PC-3 (cell line): ENCODE results near the gene SLC15A5. TPM values are rescaled to one million over a fixed set of nuclear protein-coding genes. Genes with fewer than 3 reads are reported as not detected.

Source experiments
- ATAC-seq: fragments of 200-7000 bp; cut with Tn5 transposase; 2 replicates; pipeline ENCODE4 v1.9.1; 2020; ENCODE audit warnings: mild to moderate bottlenecking, moderate library complexity
- BruUV-seq: library from RNA; stranded (reverse); fragments of 400-500 nt; replicated peaks from 2 replicates; lab custom pipeline; 2021; lab: Mats Ljungman, UMichigan
- CTCF ChIA-PET: fragments of 300-600 bp; sonication (Branson Sonifier 250); formaldehyde crosslinking; loops from one replicate; lab custom pipeline; 2022; ENCODE audit warnings: antibody characterized with exemption; lab: Charles Lee
- POLR2A ChIA-PET: fragments of 300-600 bp; sonication (Branson Sonifier 250); formaldehyde crosslinking; loops from one replicate; lab custom pipeline; 2022; ENCODE audit warnings: antibody characterized with exemption; ENCODE audit not compliant: unreplicated experiment; lab: Charles Lee
- DNase-seq: peaks from one replicate; pipeline ENCODE4 v3.0.0-alpha.2; 2015
- H2AFZ ChIP-seq: fragments of 300-600 bp; sonication (generic); 2 replicates; pipeline ENCODE4 v1.6.0; 2016; ENCODE audit warnings: antibody characterized with exemption, low read length
- H3F3A ChIP-seq: fragments of 300-600 bp; sonication (generic); one replicate; pipeline ENCODE4 v1.6.0; 2017; ENCODE audit warnings: antibody characterized with exemption, low read length, control low read depth, mild to moderate bottlenecking; ENCODE audit not compliant: unreplicated experiment
- H3K27ac ChIP-seq: fragments of 300-600 bp; sonication (generic); 2 replicates; pipeline ENCODE4 v1.5.1; 2016; ENCODE audit warnings: mild to moderate bottlenecking, low read length
- H3K27me3 ChIP-seq: fragments of 300-600 bp; sonication (generic); 2 replicates; pipeline ENCODE4 v1.6.1; 2016; ENCODE audit warnings: low read length, mixed read lengths
- H3K36me3 ChIP-seq: fragments of 300-600 bp; sonication (generic); 2 replicates; pipeline ENCODE4 v1.6.1; 2016; ENCODE audit warnings: low read depth, mixed run types, low read length, mixed read lengths
- H3K4me1 ChIP-seq: fragments of 300-600 bp; sonication (generic); 2 replicates; pipeline ENCODE4 v1.5.1; 2016; ENCODE audit warnings: low read length; ENCODE audit not compliant: insufficient read depth
- H3K4me2 ChIP-seq: fragments of 300-600 bp; sonication (generic); 2 replicates; pipeline ENCODE4 v1.6.0; 2016; ENCODE audit warnings: low read length
- H3K4me3 ChIP-seq: fragments of 300-600 bp; sonication (generic); 2 replicates; pipeline ENCODE4 v1.5.1; 2016; ENCODE audit warnings: mild to moderate bottlenecking, low read length, mixed read lengths
- H3K79me2 ChIP-seq: fragments of 300-600 bp; sonication (generic); 2 replicates; pipeline ENCODE4 v1.6.1; 2017; ENCODE audit warnings: low read length, mixed read lengths
- H3K9ac ChIP-seq: fragments of 300-600 bp; sonication (generic); 2 replicates; pipeline ENCODE4 v1.6.0; 2016; ENCODE audit warnings: mild to moderate bottlenecking, low read length
- H3K9me2 ChIP-seq: fragments of 300-600 bp; sonication (generic); replicated peaks from 2 replicates; pipeline ENCODE4 v1.6.1; 2016; ENCODE audit warnings: mixed run types, low read length, mixed read lengths
- H3K9me3 ChIP-seq: fragments of 300-600 bp; sonication (generic); 2 replicates; pipeline ENCODE4 v1.6.1; 2016; ENCODE audit warnings: low read length, mixed read lengths
- H4K20me1 ChIP-seq: fragments of 300-600 bp; sonication (generic); 2 replicates; pipeline ENCODE4 v1.6.1; 2016; ENCODE audit warnings: low read length, mixed read lengths
- CTCF ChIP-seq: fragments of 300-600 bp; sonication (generic); conservative IDR thresholded peaks from 2 replicates; pipeline ENCODE4 v1.5.1; 2017; ENCODE audit warnings: antibody characterized with exemption, low read depth, mild to moderate bottlenecking, low read length
- EZH2 ChIP-seq: fragments of 300-600 bp; sonication (generic); IDR thresholded peaks from one replicate; pipeline ENCODE4 v1.6.1; 2017; ENCODE audit warnings: antibody characterized with exemption, mild to moderate bottlenecking, low read length; ENCODE audit not compliant: unreplicated experiment
- EZH2phosphoT487 ChIP-seq: fragments of 300-600 bp; sonication (generic); IDR thresholded peaks from 2 replicates; pipeline ENCODE4 v1.6.1; 2018; ENCODE audit warnings: mild to moderate bottlenecking, antibody characterized with exemption, low read length, borderline replicate concordance
- intact Hi-C: fragments of 100-400 bp; cut with micrococcal nuclease; formaldehyde crosslinking; loops from 2 replicates; pipeline ENCODE4 v1.9.0; 2023
- total RNA-seq: library from RNA; depleted of rRNA; stranded (reverse); fragments of >200 nt; gene quantifications from 2 replicates; pipeline ENCODE4 v1.2.3, GENCODE V29; 2014

The SLC15A5 gene
- total RNA-seq, 1 experiment from 2014 or later = not detected

- Histone ChIP-seq H3K4me2 (no peak overlapping the region), H3K4me1 (no peaks in the 10 kb centered on the region), H3K79me2 (no peaks in the 10 kb centered on the region), H3K27me3 (no peaks in the 10 kb centered on the region), H4K20me1 (no peaks in the 10 kb centered on the region), H3K9me2 (no peaks in the 10 kb centered on the region), H3F3A (no peaks in the 10 kb centered on the region), H3K9ac (no peak overlapping the region), H3K36me3 (no peaks in the 10 kb centered on the region), H2AFZ (no peak overlapping the region), H3K4me3 (no peak overlapping the region), H3K27ac (no peak overlapping the region), H3K9me3 (no peaks in the 10 kb centered on the region)
- intact Hi-C loops = no loop called here
- DNase-seq = no peak
- POLR2A ChIA-PET = no interaction called here
- TF ChIP-seq EZH2 = no peak
- no peak for TF ChIP-seq EZH2phosphoT487
- no peak for TF ChIP-seq CTCF
- ATAC-seq = no peak
- CTCF ChIA-PET = no interaction called here
- BruUV-seq = no TSS peak
Measured at GRCh38 chr12:16245209-16245608, 32.3 kb downstream of the SLC15A5 start.

- ChIA-PET CTCF (no interaction called here), POLR2A (no interaction called here)
- Histone ChIP-seq H3K27me3 (no peaks in the 10 kb centered on the region), H3K9ac (no peak overlapping the region), H3K79me2 (no peaks in the 10 kb centered on the region), H3K4me2 (no peak overlapping the region), H3K27ac (no peak overlapping the region), H4K20me1 (no peaks in the 10 kb centered on the region), H3K9me2 (no peaks in the 10 kb centered on the region), H3K9me3 (no peaks in the 10 kb centered on the region), H3K4me1 (peaks cover 6% of the 10 kb centered on the region; the same call in 1 of the 2 replicates), H3K36me3 (no peaks in the 10 kb centered on the region), H2AFZ (no peak overlapping the region), H3F3A (no peaks in the 10 kb centered on the region), H3K4me3 (no peak overlapping the region)
- DNase-seq (no peak), ATAC-seq (no peak)
- no TSS peak for BruUV-seq
- no peak for TF ChIP-seq CTCF
- no peak for TF ChIP-seq EZH2phosphoT487
- no peak for TF ChIP-seq EZH2
- intact Hi-C loops = no loop called here
Measured at GRCh38 chr12:16243487-16244412, 33.7 kb downstream of the SLC15A5 start.

- POLR2A ChIA-PET = no interaction called here
- H3K27me3 ChIP-seq = no peaks in the 10 kb centered on the region
- intact Hi-C loops = no loop called here
- H3K27ac ChIP-seq = no peak overlapping the region
- no TSS peak for BruUV-seq
- no peaks in the 10 kb centered on the region for H3K9me3 ChIP-seq
- no peaks in the 10 kb centered on the region for H3F3A ChIP-seq
- peaks cover 10% of the 10 kb centered on the region; the same call in 1 of the 2 replicates for H3K4me1 ChIP-seq
- DNase-seq = no peak
- no peak for ATAC-seq
- no peak for TF ChIP-seq CTCF
- TF ChIP-seq EZH2 = no peak
- no peak for TF ChIP-seq EZH2phosphoT487
- no peaks in the 10 kb centered on the region for H3K79me2 ChIP-seq
- no peak overlapping the region for H3K9ac ChIP-seq
- no peaks in the 10 kb centered on the region for H3K9me2 ChIP-seq
- no peak overlapping the region for H2AFZ ChIP-seq
- H3K36me3 ChIP-seq = no peaks in the 10 kb centered on the region
- H3K4me2 ChIP-seq = no peak overlapping the region
- no peak overlapping the region for H3K4me3 ChIP-seq
- H4K20me1 ChIP-seq = no peaks in the 10 kb centered on the region
- CTCF ChIA-PET = no interaction called here
Measured at GRCh38 chr12:16241346-16241745, 36.1 kb downstream of the SLC15A5 start.
